ENCODE measurements around the gene ZDHHC3. TPM values are rescaled to one million over a fixed set of nuclear protein-coding genes. Genes with fewer than 3 reads are reported as not detected.

The ZDHHC3 gene
- total and polyA plus RNA-seq, 4 experiments from 2014 or later = 35.4 to 41.9 (median 38.1) TPM

DNA sequence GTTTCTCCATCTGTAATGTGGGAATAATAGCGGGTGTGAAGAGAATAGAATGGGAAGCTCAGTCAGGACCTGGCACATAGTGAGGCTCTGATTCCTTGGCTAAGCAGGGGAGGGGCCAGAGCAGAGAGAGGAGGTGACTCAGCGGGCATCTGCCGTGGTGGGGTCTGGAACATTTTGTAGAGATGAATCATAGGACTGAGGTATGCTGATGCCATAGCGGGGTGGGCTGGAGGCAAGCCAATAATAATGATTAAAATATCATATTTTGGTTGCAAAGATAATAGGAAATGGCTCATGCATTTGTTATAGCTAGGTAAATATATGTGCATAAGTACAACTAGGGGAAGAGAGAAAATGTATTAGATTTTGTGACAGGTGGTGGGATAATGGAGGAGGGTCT lies 90.4 kb downstream of the ZDHHC3 start:
- no peak overlapping the region for H3K27ac Mint-ChIP-seq
- DNase-seq = no peak
- Histone ChIP-seq H3K36me3 (ENCODE audit: insufficient read depth, low read length) (no peaks in the 10 kb centered on the region), H3K27me3 (ENCODE audit: insufficient read depth, low read length) (no peaks in the 10 kb centered on the region), H3K27ac (ENCODE audit: low read depth, low read length) (no peak overlapping the region), H3K9me3 (ENCODE audit: control insufficient read depth in 1 of 2, low read length in 2 of 2) (no peaks in the 10 kb centered on the region), H3K4me1 (ENCODE audit: insufficient read depth, low read length) (no peaks in the 10 kb centered on the region), H3K4me3 (ENCODE audit: low read length in 2 of 2) (no peak overlapping the region)
- H3K4me1 Mint-ChIP-seq = no peaks in the 10 kb centered on the region
- intact Hi-C loops (cut with micrococcal nuclease) = no loop called here
- CTCF ChIA-PET (ENCODE audit: partially characterized antibody) = interaction anchor here (0.6 kb wide), 1 partner anchor 345 kb away, joined by 3 read pairs; no protein-coding TSS in a partner anchor
- POLR2A ChIA-PET (ENCODE audit: partially characterized antibody) = no interaction called here
- no peaks in the 10 kb centered on the region for H3K36me3 Mint-ChIP-seq
- no peak overlapping the region for H3K4me3 Mint-ChIP-seq
- peaks cover 10 to 13% of the 10 kb centered on the region in 2 donors for H3K27me3 Mint-ChIP-seq
- H3K9me3 Mint-ChIP-seq = no peaks in the 10 kb centered on the region

DNA sequence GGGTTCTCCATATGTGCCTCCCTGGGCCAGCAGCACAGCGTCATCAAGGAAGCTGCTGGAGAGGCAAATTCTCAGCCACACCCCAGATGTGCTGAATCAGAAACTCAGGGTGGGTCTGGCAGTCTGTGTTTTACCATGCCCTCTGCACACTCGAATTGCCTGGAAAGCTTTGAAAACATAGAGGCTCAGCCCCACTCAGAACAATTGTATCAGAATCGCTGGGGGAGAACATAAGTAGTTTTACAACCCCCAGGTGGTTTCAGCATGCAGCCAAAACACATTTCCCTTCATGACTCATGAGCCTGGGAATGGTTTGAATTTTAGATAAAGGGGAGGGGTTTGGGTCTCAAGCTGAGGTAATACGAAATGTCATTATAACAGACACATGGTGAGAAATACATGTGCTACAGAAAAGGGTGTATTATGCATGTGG lies 92.0 kb downstream of the ZDHHC3 start:
- POLR2A ChIA-PET (ENCODE audit: partially characterized antibody) = no interaction called here
- H3K4me3 ChIP-seq (ENCODE audit: low read length in 2 of 2) = no peak overlapping the region
- intact Hi-C loops (cut with micrococcal nuclease) = no loop called here
- no peak overlapping the region for H3K27ac ChIP-seq (ENCODE audit: low read depth, low read length)
- no peak overlapping the region for H3K27ac Mint-ChIP-seq
- H3K9me3 ChIP-seq (ENCODE audit: control insufficient read depth in 1 of 2, low read length in 2 of 2) = no peaks in the 10 kb centered on the region
- H3K4me1 Mint-ChIP-seq = no peaks in the 10 kb centered on the region
- H3K27me3 Mint-ChIP-seq = peaks cover 10 to 12% of the 10 kb centered on the region in 2 donors
- no peaks in the 10 kb centered on the region for H3K36me3 ChIP-seq (ENCODE audit: insufficient read depth, low read length)
- CTCF ChIA-PET (ENCODE audit: partially characterized antibody) = no interaction called here
- H3K4me3 Mint-ChIP-seq = no peak overlapping the region
- H3K36me3 Mint-ChIP-seq = no peaks in the 10 kb centered on the region
- H3K4me1 ChIP-seq (ENCODE audit: insufficient read depth, low read length) = no peaks in the 10 kb centered on the region
- H3K9me3 Mint-ChIP-seq = no peaks in the 10 kb centered on the region
- H3K27me3 ChIP-seq (ENCODE audit: insufficient read depth, low read length) = no peaks in the 10 kb centered on the region
- DNase-seq = no peak

DNA sequence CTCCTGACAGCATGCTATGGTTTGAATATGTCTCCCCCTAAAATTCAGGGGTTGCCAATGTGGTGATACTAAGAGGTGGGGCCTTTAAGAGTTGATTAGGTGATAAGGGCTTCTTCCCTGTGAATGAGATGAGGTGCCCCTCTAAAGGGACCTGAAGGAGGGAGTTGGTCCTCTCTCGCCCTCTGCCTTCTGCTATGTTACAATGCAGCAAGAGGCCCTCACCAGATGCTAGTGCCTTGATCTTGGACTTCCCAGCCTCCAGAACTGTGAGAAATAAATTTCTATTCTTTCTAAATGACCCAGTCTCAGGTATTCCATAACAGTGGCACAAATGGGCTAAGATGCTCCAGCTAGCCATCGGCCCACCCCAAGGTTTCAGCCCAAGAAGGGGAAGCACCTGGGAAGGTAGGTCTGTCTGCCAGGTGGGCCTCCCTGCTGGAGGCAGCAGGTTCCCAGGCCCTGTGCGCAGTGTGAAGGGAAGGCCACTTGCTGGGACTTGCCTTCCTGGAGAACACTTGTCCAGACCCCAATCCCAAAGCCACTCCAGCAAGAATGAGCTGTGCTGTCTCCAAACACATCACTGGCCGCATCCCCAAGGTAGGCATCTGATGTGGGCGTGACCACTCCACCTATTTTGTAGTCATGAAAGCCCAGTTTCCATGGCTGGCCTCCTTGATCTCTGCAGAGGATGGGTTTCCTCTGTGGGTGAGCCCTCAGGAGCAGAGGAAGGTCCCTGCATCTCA lies 92.6 kb downstream of the ZDHHC3 start:
- H3K4me3 Mint-ChIP-seq = no peak overlapping the region
- no peak overlapping the region for H3K27ac ChIP-seq (ENCODE audit: low read depth, low read length)
- no peaks in the 10 kb centered on the region for H3K9me3 ChIP-seq (ENCODE audit: control insufficient read depth in 1 of 2, low read length in 2 of 2)
- CTCF ChIA-PET (ENCODE audit: partially characterized antibody) = no interaction called here
- DNase-seq = no peak
- intact Hi-C loops (cut with micrococcal nuclease) = no loop called here
- H3K4me1 ChIP-seq (ENCODE audit: insufficient read depth, low read length) = no peaks in the 10 kb centered on the region
- no peak overlapping the region for H3K27ac Mint-ChIP-seq
- H3K4me1 Mint-ChIP-seq = no peaks in the 10 kb centered on the region
- POLR2A ChIA-PET (ENCODE audit: partially characterized antibody) = no interaction called here
- H3K27me3 ChIP-seq (ENCODE audit: insufficient read depth, low read length) = no peaks in the 10 kb centered on the region
- H3K9me3 Mint-ChIP-seq = no peaks in the 10 kb centered on the region
- no peak overlapping the region for H3K4me3 ChIP-seq (ENCODE audit: low read length in 2 of 2)
- peaks cover 12% of the 10 kb centered on the region in 2 donors for H3K27me3 Mint-ChIP-seq
- no peaks in the 10 kb centered on the region for H3K36me3 ChIP-seq (ENCODE audit: insufficient read depth, low read length)
- H3K36me3 Mint-ChIP-seq = no peaks in the 10 kb centered on the region

DNA sequence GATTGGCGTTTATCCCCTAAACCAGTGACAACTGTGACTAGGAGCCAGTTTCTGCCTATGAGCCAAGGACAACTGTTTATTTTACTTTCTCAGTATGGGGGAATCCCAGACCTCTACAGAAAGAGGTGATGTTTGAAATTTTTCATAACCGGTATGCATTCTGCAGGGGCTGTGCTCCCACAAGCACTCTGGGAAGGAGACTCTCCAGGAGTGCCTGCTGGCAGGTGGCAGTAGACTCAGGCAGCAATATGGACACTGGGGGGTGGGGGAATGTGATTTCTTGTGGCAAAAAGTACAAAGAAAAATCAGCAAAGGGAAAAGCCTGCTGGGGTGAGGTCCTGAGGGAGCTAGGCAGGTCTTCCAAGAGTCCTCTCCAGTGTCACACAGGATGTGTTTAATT lies 95.7 kb downstream of the ZDHHC3 start:
- intact Hi-C loops (cut with micrococcal nuclease) = no loop called here
- Histone ChIP-seq H3K9me3 (ENCODE audit: control insufficient read depth in 1 of 2, low read length in 2 of 2) (no peaks in the 10 kb centered on the region), H3K36me3 (ENCODE audit: insufficient read depth, low read length) (no peaks in the 10 kb centered on the region), H3K27ac (ENCODE audit: low read depth, low read length) (no peak overlapping the region), H3K27me3 (ENCODE audit: insufficient read depth, low read length) (no peaks in the 10 kb centered on the region), H3K4me3 (ENCODE audit: low read length in 2 of 2) (no peak overlapping the region), H3K4me1 (ENCODE audit: insufficient read depth, low read length) (no peaks in the 10 kb centered on the region)
- H3K27me3 Mint-ChIP-seq = peaks cover 5% of the 10 kb centered on the region in 2 donors
- ChIA-PET CTCF (ENCODE audit: partially characterized antibody) (interaction anchor here (1.5 kb wide), 1 partner anchor 34 kb away, joined by 4 read pairs; no protein-coding TSS in a partner anchor), POLR2A (ENCODE audit: partially characterized antibody) (no interaction called here)
- DNase-seq = no peak
- no peak overlapping the region for H3K4me3 Mint-ChIP-seq
- no peak overlapping the region for H3K27ac Mint-ChIP-seq
- H3K9me3 Mint-ChIP-seq = no peaks in the 10 kb centered on the region
- H3K4me1 Mint-ChIP-seq = peaks cover 0 to 2% (median 0%) of the 10 kb centered on the region in 4 donors
- no peaks in the 10 kb centered on the region for H3K36me3 Mint-ChIP-seq

DNA sequence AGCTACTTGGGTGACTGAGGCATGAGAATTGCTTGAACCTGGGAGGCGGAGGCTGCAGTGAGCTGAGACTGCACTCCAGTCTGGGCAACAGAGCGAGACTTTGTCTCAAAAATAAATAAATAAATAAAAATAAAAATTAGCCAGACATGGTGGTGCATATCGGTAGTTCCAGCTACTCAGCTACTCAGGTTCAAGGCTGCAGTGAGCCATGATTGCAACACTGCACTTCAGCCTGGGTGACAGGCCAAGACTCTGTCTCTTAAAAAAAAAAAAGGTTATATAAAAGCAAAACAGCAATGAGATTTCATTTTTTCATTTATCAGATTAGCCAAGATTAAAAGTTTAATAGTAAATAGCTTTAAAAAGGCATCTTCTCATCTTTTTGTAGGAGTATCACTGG lies 98.6 kb downstream of the ZDHHC3 start:
- no peak overlapping the region for H3K4me3 Mint-ChIP-seq
- CTCF ChIA-PET (ENCODE audit: partially characterized antibody) = interaction anchor here (0.8 to 1.3 kb wide), 2 partner anchors 37 to 308 kb away, joined by 4 read pairs; no protein-coding TSS in a partner anchor

DNA sequence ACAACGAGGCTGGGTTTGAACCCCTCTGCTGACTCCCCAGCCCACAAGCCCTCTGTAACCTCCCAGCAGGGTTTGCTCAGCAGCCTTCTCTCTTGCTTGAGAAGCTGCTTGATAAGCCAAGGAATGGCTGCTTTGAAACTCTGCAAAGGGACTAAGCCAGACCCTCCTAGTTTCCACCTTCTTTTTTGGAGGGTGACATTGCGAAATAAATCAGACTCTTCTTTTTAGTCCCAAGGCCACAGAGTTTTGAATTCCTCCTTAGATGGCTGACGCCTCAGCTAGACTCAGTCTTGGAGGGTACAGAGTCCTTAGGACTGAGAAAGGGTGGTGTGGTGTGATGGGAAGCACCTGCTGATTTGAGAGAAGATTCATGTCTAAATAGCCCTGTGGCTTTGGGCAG lies 100.4 kb downstream of the ZDHHC3 start:
- peaks cover 0 to 2% (median 0%) of the 10 kb centered on the region in 4 donors for H3K4me1 Mint-ChIP-seq
- H3K36me3 Mint-ChIP-seq = no peaks in the 10 kb centered on the region
- intact Hi-C loops (cut with micrococcal nuclease) = no loop called here
- POLR2A ChIA-PET (ENCODE audit: partially characterized antibody) = no interaction called here
- CTCF ChIA-PET (ENCODE audit: partially characterized antibody) = no interaction called here
- Histone ChIP-seq H3K27ac (ENCODE audit: low read depth, low read length) (no peak overlapping the region), H3K4me1 (ENCODE audit: insufficient read depth, low read length) (no peaks in the 10 kb centered on the region), H3K27me3 (ENCODE audit: insufficient read depth, low read length) (no peaks in the 10 kb centered on the region), H3K4me3 (ENCODE audit: low read length in 2 of 2) (no peak overlapping the region), H3K36me3 (ENCODE audit: insufficient read depth, low read length) (no peaks in the 10 kb centered on the region), H3K9me3 (ENCODE audit: control insufficient read depth in 1 of 2, low read length in 2 of 2) (no peaks in the 10 kb centered on the region)
- H3K9me3 Mint-ChIP-seq = no peaks in the 10 kb centered on the region
- no peak overlapping the region for H3K27ac Mint-ChIP-seq
- no peak overlapping the region for H3K4me3 Mint-ChIP-seq
- peaks cover 0 to 5% of the 10 kb centered on the region in 2 donors for H3K27me3 Mint-ChIP-seq
- no peak for DNase-seq

More for the DNA sequence above, 98.6 kb downstream of the ZDHHC3 start:
- H3K9me3 Mint-ChIP-seq = no peaks in the 10 kb centered on the region
- POLR2A ChIA-PET (ENCODE audit: partially characterized antibody) = no interaction called here
- peaks cover 0 to 2% (median 0%) of the 10 kb centered on the region in 4 donors for H3K4me1 Mint-ChIP-seq
- no peaks in the 10 kb centered on the region for H3K36me3 Mint-ChIP-seq
- no peaks in the 10 kb centered on the region for H3K4me1 ChIP-seq (ENCODE audit: insufficient read depth, low read length)
- no peaks in the 10 kb centered on the region for H3K36me3 ChIP-seq (ENCODE audit: insufficient read depth, low read length)
- no peaks in the 10 kb centered on the region for H3K9me3 ChIP-seq (ENCODE audit: control insufficient read depth in 1 of 2, low read length in 2 of 2)
- H3K4me3 ChIP-seq (ENCODE audit: low read length in 2 of 2) = no peak overlapping the region
- intact Hi-C loops (cut with micrococcal nuclease) = no loop called here
- DNase-seq = no peak
- no peak overlapping the region for H3K27ac ChIP-seq (ENCODE audit: low read depth, low read length)
- no peak overlapping the region for H3K27ac Mint-ChIP-seq
- H3K27me3 Mint-ChIP-seq = peaks cover under 1 to 5% of the 10 kb centered on the region in 2 donors
- H3K27me3 ChIP-seq (ENCODE audit: insufficient read depth, low read length) = no peaks in the 10 kb centered on the region
